ENCODE data around the gene SEC16A.

The SEC16A gene

DNA sequence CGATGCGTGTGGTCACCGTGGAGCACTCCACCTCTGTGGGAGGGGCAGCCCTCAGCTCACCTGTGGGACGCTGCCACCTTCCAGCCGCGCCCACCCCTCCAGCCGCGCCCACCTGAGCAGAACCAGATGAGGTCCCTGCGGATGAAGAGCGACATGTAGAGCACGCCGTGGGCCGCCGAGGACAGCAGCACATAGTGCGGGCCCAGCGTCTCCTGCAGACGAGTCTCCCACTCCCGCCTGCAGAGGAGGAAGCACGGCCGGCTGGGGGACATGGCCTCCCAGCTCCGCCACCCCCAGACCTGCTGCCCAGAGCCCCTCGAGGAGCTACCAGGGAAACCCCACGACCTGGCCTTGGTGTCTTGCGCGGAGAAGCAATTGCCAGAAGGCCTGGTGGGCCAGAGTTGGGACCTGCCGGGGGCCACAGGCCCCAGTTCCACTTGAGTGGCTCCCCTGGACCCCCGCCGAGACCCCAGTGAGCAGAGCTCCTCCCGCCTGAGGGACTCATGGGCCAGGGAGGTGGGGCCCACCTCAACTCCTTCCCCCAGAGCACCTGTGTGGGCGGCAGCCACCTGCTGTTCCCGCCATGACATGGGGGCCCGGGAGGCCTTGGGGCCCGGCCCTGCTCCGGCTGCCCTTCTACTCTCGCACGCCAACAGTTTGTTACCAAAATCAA, 49.7 kb downstream of the SEC16A start:
- DNase-seq (ENCODE audit: low spot score) = no peak
- TF ChIP-seq, protein P1, sequence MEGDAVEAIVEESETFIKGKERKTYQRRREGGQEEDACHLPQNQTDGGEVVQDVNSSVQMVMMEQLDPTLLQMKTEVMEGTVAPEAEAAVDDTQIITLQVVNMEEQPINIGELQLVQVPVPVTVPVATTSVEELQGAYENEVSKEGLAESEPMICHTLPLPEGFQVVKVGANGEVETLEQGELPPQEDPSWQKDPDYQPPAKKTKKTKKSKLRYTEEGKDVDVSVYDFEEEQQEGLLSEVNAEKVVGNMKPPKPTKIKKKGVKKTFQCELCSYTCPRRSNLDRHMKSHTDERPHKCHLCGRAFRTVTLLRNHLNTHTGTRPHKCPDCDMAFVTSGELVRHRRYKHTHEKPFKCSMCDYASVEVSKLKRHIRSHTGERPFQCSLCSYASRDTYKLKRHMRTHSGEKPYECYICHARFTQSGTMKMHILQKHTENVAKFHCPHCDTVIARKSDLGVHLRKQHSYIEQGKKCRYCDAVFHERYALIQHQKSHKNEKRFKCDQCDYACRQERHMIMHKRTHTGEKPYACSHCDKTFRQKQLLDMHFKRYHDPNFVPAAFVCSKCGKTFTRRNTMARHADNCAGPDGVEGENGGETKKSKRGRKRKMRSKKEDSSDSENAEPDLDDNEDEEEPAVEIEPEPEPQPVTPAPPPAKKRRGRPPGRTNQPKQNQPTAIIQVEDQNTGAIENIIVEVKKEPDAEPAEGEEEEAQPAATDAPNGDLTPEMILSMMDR (IDR thresholded peaks at IDR 0.05; ENCODE audit: extremely low read depth, missing control alignments) = no peak

DNA sequence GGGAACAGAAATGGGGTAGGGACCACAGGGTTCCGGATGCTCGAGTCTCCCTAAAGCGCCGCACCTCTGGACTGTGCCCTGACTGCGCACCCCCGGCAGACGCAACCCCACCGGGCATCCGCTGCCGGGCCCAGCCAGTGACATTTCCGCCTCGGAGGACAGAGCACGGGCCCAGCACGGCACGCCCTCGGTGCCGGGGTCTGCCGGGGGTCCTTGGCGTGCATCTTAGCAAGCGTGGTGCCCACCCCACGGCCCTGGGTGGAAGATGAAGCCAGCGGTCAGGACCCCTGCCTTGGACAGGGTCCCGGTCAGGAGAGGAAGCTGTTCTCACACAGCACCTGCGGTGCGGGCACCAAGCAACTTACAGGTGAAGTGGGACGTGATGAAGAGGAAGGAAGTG, 50.2 kb downstream of the SEC16A start:
- TF ChIP-seq, protein P1 (IDR thresholded peaks at IDR 0.05; ENCODE audit: extremely low read depth, missing control alignments) = no peak
- no peak for DNase-seq (ENCODE audit: low spot score)

DNA sequence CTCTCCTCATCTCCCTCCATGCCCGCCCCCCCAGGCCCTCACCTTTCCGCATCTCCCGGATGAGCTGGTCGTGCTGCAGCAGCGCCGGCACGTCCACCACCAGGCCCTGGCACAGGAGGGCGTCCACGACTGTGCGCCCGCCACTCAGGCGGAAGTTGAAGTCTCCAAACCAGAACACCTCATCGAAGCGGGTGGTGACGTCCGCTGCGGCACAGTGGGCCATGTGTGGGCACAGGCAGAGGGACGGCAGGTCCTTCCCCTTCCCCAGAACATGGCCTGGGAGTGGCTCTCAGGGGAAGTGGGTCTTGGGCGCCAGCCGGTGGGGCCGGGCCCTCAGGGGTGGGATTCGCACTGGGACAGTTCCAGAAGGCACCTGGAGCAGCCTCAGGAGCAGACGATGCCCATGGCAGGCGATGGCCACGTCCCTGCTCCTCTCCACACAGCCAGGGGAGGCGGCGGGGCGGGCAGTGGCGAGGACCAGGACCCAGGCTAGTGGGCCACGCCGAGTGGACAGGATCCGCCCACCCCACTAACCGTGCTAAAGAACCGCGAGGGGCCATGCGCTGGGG, 51.0 kb downstream of the SEC16A start:
- TF ChIP-seq, protein P1 (IDR thresholded peaks at IDR 0.05; ENCODE audit: extremely low read depth, missing control alignments) = no peak
- no peak for DNase-seq (ENCODE audit: low spot score)

DNA sequence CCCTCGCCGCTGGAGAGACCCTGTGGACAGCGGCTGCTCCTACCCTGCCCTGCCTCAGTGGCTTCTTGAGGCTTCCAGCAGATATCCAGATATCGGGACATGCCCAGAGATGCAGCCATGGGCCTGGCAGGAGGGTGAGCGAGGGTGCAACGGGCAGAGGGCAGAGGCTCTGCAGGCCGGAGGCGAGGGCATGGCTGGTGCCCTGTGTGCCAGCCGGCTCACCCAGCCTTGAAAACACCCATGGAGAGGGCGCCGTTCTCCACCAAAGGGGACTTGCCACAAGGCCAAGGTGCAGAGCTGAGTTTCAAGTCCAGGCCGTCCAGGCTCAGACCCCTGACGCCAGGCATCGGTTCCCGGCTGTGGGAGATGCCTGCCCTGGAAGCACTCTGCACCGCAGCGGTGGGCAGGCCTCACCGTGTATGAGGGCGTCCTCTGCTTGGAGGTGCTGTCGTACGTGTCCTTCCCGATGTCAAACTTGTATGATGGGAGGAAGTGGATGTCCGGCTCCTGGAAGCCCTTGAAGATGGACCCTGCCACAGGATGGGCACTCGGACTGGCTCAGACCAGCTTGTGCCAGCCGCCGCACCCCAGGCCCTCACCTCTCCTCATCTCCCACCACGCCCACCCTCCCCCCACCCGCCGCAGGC, 52.1 kb downstream of the SEC16A start:
- DNase-seq (ENCODE audit: low spot score) = no peak
- TF ChIP-seq, protein P1 (IDR thresholded peaks at IDR 0.05; ENCODE audit: extremely low read depth, missing control alignments) = no peak

DNA sequence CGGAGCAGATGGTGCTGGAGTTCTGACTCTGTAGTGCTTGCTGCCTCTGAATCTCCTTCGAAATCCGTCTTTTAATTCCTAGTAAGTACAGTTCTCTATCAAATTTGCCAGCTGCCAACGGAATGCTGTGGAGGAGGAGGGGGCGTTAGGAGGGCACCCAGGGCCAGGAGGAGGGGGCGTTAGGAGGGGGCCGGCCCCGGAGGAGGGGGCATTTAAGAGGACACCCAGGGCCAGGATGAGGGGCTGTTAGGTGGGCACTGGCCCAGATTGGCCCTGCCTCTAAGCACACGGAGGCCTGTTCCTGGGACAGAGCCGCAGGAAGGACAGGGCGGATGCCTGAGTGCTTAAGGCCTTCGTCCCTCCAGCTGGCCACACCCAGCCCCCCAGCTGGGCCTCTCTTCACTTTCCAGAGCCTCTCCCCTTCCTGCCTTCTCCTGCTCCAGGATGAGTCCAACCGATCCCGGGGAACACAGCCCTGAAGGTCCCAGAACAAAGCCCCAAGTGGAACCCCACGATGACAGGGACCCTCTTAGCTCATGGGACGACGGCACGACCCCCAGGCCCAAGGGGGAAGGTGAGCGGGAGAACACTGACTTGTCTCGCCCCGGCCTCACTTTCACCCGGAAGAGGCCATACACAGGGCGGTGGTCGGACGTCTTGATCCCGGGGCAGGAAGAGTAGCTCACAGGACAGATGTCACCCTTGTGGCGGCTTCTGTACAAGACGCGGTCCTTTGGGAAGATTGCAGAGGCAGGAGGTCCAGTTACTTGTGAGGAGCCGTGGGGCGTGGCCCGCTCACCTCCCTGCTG, 53.0 kb downstream of the SEC16A start:
- TF ChIP-seq, protein P1 (IDR thresholded peaks at IDR 0.05; ENCODE audit: extremely low read depth, missing control alignments) = no peak
- no peak for DNase-seq (ENCODE audit: low spot score)

DNA sequence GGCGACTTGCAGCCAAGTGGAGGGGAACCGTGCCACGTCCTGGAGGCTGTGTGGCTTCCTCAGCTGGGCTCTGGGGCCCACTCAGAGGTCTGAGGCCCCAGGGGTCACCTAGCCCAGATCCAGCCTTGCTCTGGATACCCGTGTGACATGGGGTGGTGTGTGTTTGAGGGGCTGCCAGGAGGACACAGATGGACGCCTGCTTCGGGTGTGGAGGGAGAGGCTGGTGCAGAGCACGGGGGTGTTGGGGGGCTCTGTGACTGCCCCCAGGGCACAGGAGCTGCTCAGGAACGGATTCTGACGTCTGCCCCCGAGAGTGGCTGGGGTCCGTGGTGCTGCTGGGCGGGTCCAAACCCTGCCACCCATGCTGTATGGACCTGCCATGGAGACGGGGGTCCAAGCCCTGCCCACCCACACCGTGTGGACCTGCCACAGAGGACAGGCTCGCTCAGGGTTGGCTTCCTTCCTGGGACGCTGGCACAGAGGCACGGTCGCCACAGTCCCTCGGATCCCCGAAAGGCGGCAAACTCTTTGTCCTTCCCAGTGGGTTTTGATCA, 53.7 kb downstream of the SEC16A start:
- DNase-seq (ENCODE audit: low spot score) = no peak
- TF ChIP-seq, protein P1 (IDR thresholded peaks at IDR 0.05; ENCODE audit: extremely low read depth, missing control alignments) = no peak

Data from GM20000 (cell line).